ENCODE data around the gene NOC4L. TPM values are rescaled to one million over a fixed set of nuclear protein-coding genes. Genes with fewer than 3 reads are reported as not detected.

The NOC4L gene
- total RNA-seq, 1 donor = 13.2 TPM

GRCh38 chr12:132111654-132112304 is 32.5 kb upstream of the NOC4L start:
- no peak for TF ChIP-seq CTCF (IDR thresholded peaks at IDR 0.05; ENCODE audit: insufficient read depth, low read length)
- DNase-seq (ENCODE audit: low read depth) = no peak
- no peak overlapping the region for H3K4me3 ChIP-seq (ENCODE audit: low read depth, low read length)

- no peak for TF ChIP-seq CTCF (IDR thresholded peaks at IDR 0.05; ENCODE audit: insufficient read depth, low read length)
- no peak overlapping the region for H3K4me3 ChIP-seq (ENCODE audit: low read depth, low read length)
- DNase-seq (ENCODE audit: low read depth) = no peak
Observed at GRCh38 chr12:132114667-132115066, 29.6 kb upstream of the NOC4L start.

DNA sequence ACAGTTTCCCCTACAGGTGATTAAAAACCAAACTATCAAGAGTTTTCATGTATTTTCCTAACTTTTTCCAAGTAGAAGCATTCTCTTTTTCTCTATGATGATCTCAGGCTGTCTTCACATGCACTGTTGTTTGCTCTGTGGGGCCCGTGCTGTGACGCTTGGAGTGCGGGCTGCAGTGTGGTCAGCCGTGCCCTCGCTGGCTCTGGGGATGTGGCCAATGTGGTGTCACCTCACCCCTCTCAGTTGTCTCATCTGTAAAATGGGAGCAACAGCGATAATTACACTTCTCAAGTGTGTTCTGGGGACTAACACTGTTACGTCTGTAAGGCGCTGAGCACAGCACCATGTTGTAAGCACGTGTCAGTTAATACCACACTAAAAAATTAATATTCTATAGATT is 28.8 kb upstream of the NOC4L start:
- no peak for TF ChIP-seq CTCF (IDR thresholded peaks at IDR 0.05; ENCODE audit: insufficient read depth, low read length)
- no peak overlapping the region for H3K4me3 ChIP-seq (ENCODE audit: low read depth, low read length)
- no peak for DNase-seq (ENCODE audit: low read depth)

DNA sequence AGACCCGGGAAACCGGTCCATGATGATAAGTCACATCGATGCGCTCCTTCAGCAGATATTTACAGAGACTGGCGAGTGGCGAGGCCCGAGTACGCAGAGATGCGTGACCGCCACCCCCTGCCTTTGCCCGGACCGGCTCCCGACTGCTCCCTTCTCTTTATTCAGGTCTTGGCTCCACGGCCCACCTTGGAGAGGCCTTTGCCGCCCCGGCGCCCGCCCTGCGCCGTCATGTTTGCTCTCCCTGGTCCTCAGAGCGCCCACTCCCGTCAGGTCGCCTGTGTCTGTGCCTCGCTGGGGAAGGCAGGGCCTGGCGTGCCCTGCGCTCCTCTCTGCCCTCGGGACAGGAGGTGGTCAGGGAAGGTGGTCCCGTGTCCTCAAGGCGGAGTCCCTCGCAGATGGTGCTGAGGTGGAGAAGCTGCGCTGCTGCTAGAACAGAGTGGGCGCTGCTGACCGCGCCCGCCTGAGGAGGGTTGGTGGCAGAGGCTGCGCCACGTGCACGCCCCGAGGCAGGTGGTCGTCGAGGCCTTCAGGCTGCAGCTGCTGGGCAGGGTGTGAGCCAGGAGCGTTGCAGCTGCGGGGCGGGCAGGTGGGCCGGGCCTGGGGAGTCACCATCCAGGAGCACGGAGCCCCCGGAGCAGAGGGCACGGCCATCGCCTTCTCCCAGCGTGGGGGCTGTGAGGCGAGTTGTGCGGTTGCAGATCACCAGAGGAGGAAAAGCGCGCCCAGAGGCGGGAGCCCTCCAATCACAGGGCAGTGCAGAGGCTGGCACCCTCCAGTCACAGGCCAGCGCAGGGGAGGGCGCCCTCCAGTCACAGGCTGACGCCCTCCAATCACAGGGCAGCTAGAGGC is 27.3 kb upstream of the NOC4L start:
- DNase-seq (ENCODE audit: low read depth) = no peak
- no peak for TF ChIP-seq CTCF (IDR thresholded peaks at IDR 0.05; ENCODE audit: insufficient read depth, low read length)
- H3K4me3 ChIP-seq (ENCODE audit: low read depth, low read length) = no peak overlapping the region

DNA sequence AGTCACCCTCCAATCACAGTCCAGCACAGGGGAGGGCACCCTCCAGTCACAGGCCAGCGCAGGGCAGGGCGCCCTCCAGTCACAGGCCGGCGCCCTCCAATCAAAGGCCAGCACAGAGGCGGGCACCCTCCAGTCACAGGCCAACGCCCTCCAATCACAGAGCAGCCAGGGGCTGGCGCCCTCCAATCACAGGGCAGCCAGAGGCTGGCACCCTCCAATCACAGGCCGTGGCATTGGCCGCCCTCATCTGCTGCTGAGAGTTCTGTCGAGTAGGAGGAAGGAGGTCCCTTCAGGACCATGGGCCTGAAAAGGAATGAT is 26.7 kb upstream of the NOC4L start:
- TF ChIP-seq CTCF (IDR thresholded peaks at IDR 0.05; ENCODE audit: insufficient read depth, low read length) = no peak
- DNase-seq (ENCODE audit: low read depth) = no peak
- H3K4me3 ChIP-seq (ENCODE audit: low read depth, low read length) = no peak overlapping the region

- H3K4me3 ChIP-seq (ENCODE audit: low read depth, low read length) = no peak overlapping the region
- no peak for DNase-seq (ENCODE audit: low read depth)
- no peak for TF ChIP-seq CTCF (IDR thresholded peaks at IDR 0.05; ENCODE audit: insufficient read depth, low read length)
Observed at GRCh38 chr12:132118876-132119275, 25.4 kb upstream of the NOC4L start.
